Psoas muscle (tissue), 8 donors: Measurements from ENCODE around the gene EIF1AX. TPM values are rescaled to one million over a fixed set of nuclear protein-coding genes. Genes with fewer than 3 reads are reported as not detected.

Experiments used
- ATAC-seq, 4 donors: fragments of 200-7000 bp; cut with Tn5 transposase; one replicate each; pipeline ENCODE4 v1.9.1; 2020; ENCODE audit warnings: moderate library complexity in 3 of 4, mild to moderate bottlenecking in 2 of 4
- DNase-seq, 2 donors: peaks; one replicate each; pipeline ENCODE4 v3.0.0-alpha.2; 2020
- H3K27ac ChIP-seq: fragments of 200-600 bp; one replicate; pipeline ENCODE4 v1.8.0; 2022
- H3K27me3 ChIP-seq, 3 donors: fragments of 200-600 bp in 1 of 3; one replicate each; pipeline versions ENCODE4 v1.6.1 to v1.8.0; 2013 to 2022; ENCODE audit warnings: low read length in 2 of 3, mild to moderate bottlenecking in 2 of 3, moderate library complexity in 1 of 3; ENCODE audit not compliant: insufficient read depth in 3 of 3
- H3K36me3 ChIP-seq, 2 donors: fragments of 200-600 bp in 1 of 2; one replicate each; pipeline versions ENCODE4 v1.6.1 to v1.8.0; 2013 to 2022; ENCODE audit warnings: low read depth in 1 of 2, mild to moderate bottlenecking in 1 of 2, moderate library complexity in 1 of 2; ENCODE audit not compliant: insufficient read depth in 1 of 2
- H3K4me1 ChIP-seq: fragments of 200-600 bp; one replicate; pipeline ENCODE4 v1.8.0; 2022
- H3K4me3 ChIP-seq: fragments of 200-600 bp; one replicate; pipeline ENCODE4 v1.8.0; 2022; ENCODE audit warnings: mild to moderate bottlenecking
- H3K9me3 ChIP-seq: fragments of 200-600 bp; one replicate; pipeline ENCODE4 v1.8.0; 2022
- CTCF ChIP-seq: fragments of 200-600 bp; IDR thresholded peaks from one replicate; pipeline ENCODE4 v1.8.0; 2022; ENCODE audit warnings: antibody characterized with exemption
- WGBS, 3 donors: extraction: QIAGEN DNeasy Blood & Tissue Kit; methylation state at CpG; one replicate each; pipeline versions ENCODE4 v1.1.6 to v1.1.7; 2013; 5-methylcytosine and 5-hydroxymethylcytosine counted together
- intact Hi-C, 2 donors: fragments of 100-400 bp; cut with DNase I; formaldehyde crosslinking; loops; one replicate each; pipeline versions ENCODE4 v1.11.0 to v1.14.2; 2022
- polyA plus RNA-seq, 3 donors: library from polyadenylated mRNA; stranded (reverse); fragments of 200-250 nt; gene quantifications; one replicate each; pipeline ENCODE4 v1.2.3, GENCODE V29; 2013
- total RNA-seq, 4 donors: library from RNA; stranded (reverse); fragmentation: NEBNext Ultra II Directional in 2 of 4; extraction: Animal tissue kit (Norgen Biotek cat#: 25700) in 2 of 4; gene quantifications; one replicate each; pipeline versions ENCODE4 v1.2.1 to v1.2.4, GENCODE V29; 2021 to 2023
- donor health status: healthy with polysubstance abuse.
- donor health status: DM: no; HTN: no; CAD: no; lungs with moderate emphysema.
- donor health status: Bipolar disorder and iron deficiency.
- donor health status: healthy.
- donor health status: DM: yes; HTN: yes; CAD: no.
- donor health status: DM: no; HTN: no; CAD: no.
- donor health status: DM: no; HTN: no; CAD: no.
- donor health status: DM: yes; HTN: yes; CAD: no.

EIF1AX gene
- total and polyA plus RNA-seq, 7 donors = 67.3 to 176 (median 129) TPM

- intact Hi-C loops = no loop called here
Measured at GRCh38 chrX:20143111-20143510, 1.5 kb upstream of the EIF1AX start.

GRCh38 chrX:20140420-20140819 lies 1.2 kb downstream of the EIF1AX start:
- no peaks in the 10 kb centered on the region for H3K9me3 ChIP-seq
- peak overlapping the region; percentile 82 for H3K4me3 ChIP-seq
- no peaks in the 10 kb centered on the region for H3K27me3 ChIP-seq
- ATAC-seq (no peak), DNase-seq (no peak)
- no peak for TF ChIP-seq CTCF
- peaks cover 3 to 48% of the 10 kb centered on the region in 2 donors for H3K36me3 ChIP-seq
- WGBS, 3 donors = 5 to 23% (median 5%) methylated on average over 3 of the region's 3 CpGs
- H3K4me1 ChIP-seq = peaks cover 23% of the 10 kb centered on the region
- H3K27ac ChIP-seq = peak overlapping the region; percentile 93
- intact Hi-C loops = no loop called here

More at GRCh38 chrX:20143111-20143510, 1.5 kb upstream of the EIF1AX start:
- Histone ChIP-seq H3K27me3 (peaks cover 0 to 3% (median 0%) of the 10 kb centered on the region in 3 donors), H3K9me3 (no peaks in the 10 kb centered on the region), H3K36me3 (peaks cover 0 to 21% of the 10 kb centered on the region in 2 donors), H3K4me1 (peaks cover 19% of the 10 kb centered on the region), H3K27ac (peak overlapping the region; percentile 93), H3K4me3 (no peak overlapping the region)
- no peak for TF ChIP-seq CTCF
- 54 to 67% (median 65%) methylated on average over 6 of the region's 6 CpGs for whole genome bisulfite sequencing, 3 donors
- ATAC-seq = no peak
- no peak for DNase-seq

GRCh38 chrX:20139966-20140365 lies 1.7 kb downstream of the EIF1AX start:
- intact Hi-C loops = no loop called here
- ATAC-seq = peak in 2 of 4 donors; percentile 14 to 24
- 23 to 47% (median 45%) methylated on average over 2 of the region's 2 CpGs for WGBS, 3 donors

GRCh38 chrX:20135944-20136343 lies 5.7 kb downstream of the EIF1AX start:
- H3K36me3 ChIP-seq = peaks cover 3 to 93% of the 10 kb centered on the region in 2 donors
- no peak overlapping the region for H3K27ac ChIP-seq
- H3K4me3 ChIP-seq = no peak overlapping the region
- intact Hi-C loops = no loop called here
- WGBS, 3 donors = 79 to 92% (median 88%) methylated on average over 5 of the region's 5 CpGs
- H3K27me3 ChIP-seq = no peaks in the 10 kb centered on the region
- no peak for TF ChIP-seq CTCF
- ATAC-seq = no peak
- H3K4me1 ChIP-seq = peaks cover 21% of the 10 kb centered on the region
- DNase-seq = no peak
- H3K9me3 ChIP-seq = no peaks in the 10 kb centered on the region

More at GRCh38 chrX:20139966-20140365, 1.7 kb downstream of the EIF1AX start:
- H3K4me3 ChIP-seq = peak overlapping the region; percentile 82
- H3K36me3 ChIP-seq = peaks cover 3 to 52% of the 10 kb centered on the region in 2 donors
- H3K27me3 ChIP-seq = no peaks in the 10 kb centered on the region
- DNase-seq = no peak
- TF ChIP-seq CTCF = no peak
- no peak overlapping the region for H3K27ac ChIP-seq
- H3K4me1 ChIP-seq = peaks cover 23% of the 10 kb centered on the region
- no peaks in the 10 kb centered on the region for H3K9me3 ChIP-seq

- intact Hi-C loops = loop anchor here in 1 of 2 donors (5.0 kb wide), 1 partner anchor 220 kb away; no protein-coding TSS in a partner anchor
- Histone ChIP-seq H3K36me3 (peaks cover 3 to 96% of the 10 kb centered on the region in 2 donors), H3K4me3 (no peak overlapping the region), H3K4me1 (peaks cover 4% of the 10 kb centered on the region), H3K9me3 (no peaks in the 10 kb centered on the region), H3K27ac (no peak overlapping the region), H3K27me3 (no peaks in the 10 kb centered on the region)
- DNase-seq = no peak
- TF ChIP-seq CTCF = no peak
- 83 to 95% (median 95%) methylated on average over 1 of the region's 1 CpG for WGBS, 3 donors
- ATAC-seq = no peak
Measured at GRCh38 chrX:20132666-20133065, 9.0 kb downstream of the EIF1AX start.
